K562 (cell line): ENCODE data around the gene ATP6V0E1. TPM values are rescaled to one million over a fixed set of nuclear protein-coding genes. Genes with fewer than 3 reads are reported as not detected.
A peak's percentile ranks its signal among the peaks of the same experiment; 100 is the strongest.
"Not testable (repeated sequence)": the region's sequence is repeated elsewhere in the genome, so short reads cannot be mapped to it uniquely, and the experiment has no call there.

Source experiments
- ATAC-seq: fragments of 200-7000 bp; cut with Tn5 transposase; 3 replicates; pipeline ENCODE4 v1.9.1; 2020; ENCODE audit warnings: moderate library complexity
- BruUV-seq: library from RNA; stranded (reverse); fragments of 400-500 nt; replicated peaks from 2 replicates; lab custom pipeline; 2021; lab: Mats Ljungman, UMichigan
- CTCF ChIA-PET: fragments of 300-600 bp; formaldehyde crosslinking; extraction: SDS; loops from one replicate; lab custom pipeline; 2021; ENCODE audit warnings: low intra/inter-chr PET ratio; lab: Yijun Ruan, JAX
- POLR2A ChIA-PET: fragments of 300-600, 350-650 bp; sonication (Branson Sonifier 250); formaldehyde crosslinking; extraction: SDS; loops from one replicate; lab custom pipeline; 2021; ENCODE audit warnings: antibody characterized with exemption, inconsistent platforms; lab: Yijun Ruan, JAX
- DNase-seq, 4 experiments: peaks; one replicate each; pipeline versions ENCODE4 v3.0.0 to v3.0.0-alpha.2; 2011 to 2018; ENCODE audit warnings: low spot score in 3 of 4, mixed read lengths in 3 of 4; ENCODE audit errors: extremely low read depth in 1 of 4
- FAIRE-seq: peaks from 2 replicates; lab custom pipeline; 2011; peaks lifted over from hg19 to GRCh38; lab: Jason Lieb, UNC
- H2AFZ ChIP-seq: 2 replicates; pipeline ENCODE4 v1.6.0; 2011; ENCODE audit warnings: low read depth, low read length, control low read depth, inconsistent platforms
- H3K27ac ChIP-seq: fragments of 200-600 bp; 3 replicates; pipeline ENCODE4 v1.8.0; 2011; ENCODE audit warnings: low read depth, mild to moderate bottlenecking, control low read depth, inconsistent platforms, low read length, moderate library complexity, mixed read lengths; ENCODE audit errors: extremely low read depth
- H3K27me3 ChIP-seq, 2 experiments: fragments of 300-600 bp in 1 of 2; 2 replicates in 1 of 2; 3 replicates in 1 of 2; pipeline versions ENCODE4 v1.6.0 to v1.8.0; 2011; ENCODE audit warnings: inconsistent platforms in 2 of 2, low read length in 2 of 2, mild to moderate bottlenecking in 1 of 2, mixed read lengths in 1 of 2, moderate library complexity in 1 of 2; ENCODE audit not compliant: control insufficient read depth in 2 of 2, insufficient read depth in 2 of 2
- H3K36me3 ChIP-seq: fragments of 300-600 bp; 3 replicates; pipeline ENCODE4 v1.8.0; 2011; ENCODE audit warnings: mild to moderate bottlenecking, low read length, inconsistent platforms; ENCODE audit not compliant: control insufficient read depth, insufficient read depth
- H3K4me1 ChIP-seq, 2 experiments: fragments of 200-600 bp in 1 of 2; replicated peaks in 1 of 2; 2 replicates in 1 of 2; 3 replicates in 1 of 2; pipeline versions ENCODE4 v1.5.1 to v1.8.0; 2011; ENCODE audit warnings: inconsistent platforms in 2 of 2, low read length in 2 of 2, mild to moderate bottlenecking in 1 of 2, mixed read lengths in 1 of 2, moderate library complexity in 1 of 2; ENCODE audit not compliant: control insufficient read depth in 2 of 2, insufficient read depth in 2 of 2
- H3K4me2 ChIP-seq: 2 replicates; pipeline ENCODE4 v1.6.1; 2011; ENCODE audit warnings: low read length, control low read depth, inconsistent platforms, mixed read lengths; ENCODE audit not compliant: insufficient read depth
- H3K4me3 ChIP-seq: fragments of 200-600 bp; sonication (generic), shearing (Covaris generic); 2 replicates; pipeline ENCODE4 v1.5.1; 2016; ENCODE audit warnings: control low read depth, inconsistent platforms
- H3K79me2 ChIP-seq: fragments of 200-600 bp; 3 replicates; pipeline ENCODE4 v1.8.0; 2011; ENCODE audit warnings: low read length, inconsistent platforms; ENCODE audit not compliant: control insufficient read depth, insufficient read depth
- H3K9ac ChIP-seq, 2 experiments: 2 replicates each; pipeline versions ENCODE4 v1.6.0 to v1.6.1; 2011; ENCODE audit warnings: low read depth in 2 of 2, low read length in 2 of 2, control low read depth in 1 of 2, inconsistent platforms in 1 of 2, mild to moderate bottlenecking in 1 of 2, mixed read lengths in 1 of 2; ENCODE audit not compliant: insufficient read depth in 1 of 2
- H3K9me1 ChIP-seq: one replicate; pipeline ENCODE4 v1.6.0; 2011; ENCODE audit warnings: inconsistent platforms, mild to moderate bottlenecking, low read length, moderate library complexity; ENCODE audit not compliant: control insufficient read depth, insufficient read depth
- H3K9me3 ChIP-seq: replicated peaks from 2 replicates; pipeline ENCODE4 v1.5.1; 2011; ENCODE audit warnings: low read depth, low read length, inconsistent platforms; ENCODE audit not compliant: control insufficient read depth, insufficient read depth
- H4K20me1 ChIP-seq: replicated peaks from 2 replicates; pipeline ENCODE4 v1.6.1; 2011; ENCODE audit warnings: low read length, inconsistent platforms, mixed read lengths; ENCODE audit not compliant: control insufficient read depth, insufficient read depth
- ARID1B ChIP-seq: fragments of 450-650 bp; IDR thresholded peaks from 2 replicates; pipeline ENCODE4 v1.6.1; 2016; ENCODE audit warnings: antibody characterized with exemption, mild to moderate bottlenecking, inconsistent platforms
- HSF4 ChIP-seq: fragments of 250-450 bp; sonication (Bioruptor Pico); IDR thresholded peaks from 2 replicates; pipeline ENCODE4 v2.1.2; 2022; ENCODE audit warnings: mild to moderate bottlenecking, moderate library complexity, borderline replicate concordance
- WGBS: fragments of 100-300 bp; shearing (Covaris generic); methylation state at CpG from one replicate; pipeline ENCODE4 v1.1.6; 2016; ENCODE audit warnings: low coverage, mixed read lengths; ENCODE audit not compliant: insufficient coverage; ENCODE audit errors: missing lambda C conversion rate; 5-methylcytosine and 5-hydroxymethylcytosine counted together
- in situ Hi-C: fragments of 300-500 bp; cut with MboI; formaldehyde crosslinking; loops from 4 replicates; pipeline ENCODE4 v1.15.0; 2018; ENCODE audit warnings: inconsistent platforms, mixed read lengths
- intact Hi-C: fragments of 100-400 bp; cut with micrococcal nuclease; formaldehyde crosslinking; loops from 2 replicates; pipeline ENCODE4 v1.14.2; 2022
- polyA plus RNA-seq, 8 experiments: library from polyadenylated mRNA; depleted of rRNA in 4 of 8; stranded (reverse) in 5 of 8; unstranded in 3 of 8; fragments of >200 nt; fragmentation: Nextera tagmentation in 2 of 8; fragmentation: Illumina TruSeq in 1 of 8; extraction: Ambion mirVana in 2 of 8; extraction: Trizol in 1 of 8; gene quantifications; 2 replicates each; pipeline versions ENCODE4 v1.2.1 to v1.2.3, GENCODE V29; 2011 to 2014; ENCODE audit warnings: inconsistent platforms in 1 of 8, missing spikeins in 1 of 8
- total RNA-seq, 7 experiments: library from RNA; depleted of rRNA in 6 of 7; stranded (reverse); fragments of >200 nt in 6 of 7; fragmentation: Illumina TruSeq in 2 of 7; extraction: Trizol in 2 of 7; gene quantifications; 2 replicates each; pipeline versions ENCODE4 v1.2.1 to v1.2.3, GENCODE V29; 2011 to 2021; ENCODE audit warnings: low replicate concordance in 1 of 7

ATP6V0E1 gene
- total and polyA plus RNA-seq, 9 of the 15 experiments (the other 6 are each of a cell fraction or from before 2014, with no cell fraction given): 63.8 to 395 (median 112) TPM

- 0 out of 2 replicates have a peak, but pooled peaks cover 9% of the 10 kb centered on the region for H4K20me1 ChIP-seq
- DNase-seq (no peak), ATAC-seq (no peak), FAIRE-seq (no peak)
- H3K9me3 ChIP-seq: no peaks in the 10 kb centered on the region
- no peak overlapping the region for H3K9ac ChIP-seq
- peak overlapping the region; percentile 34; the same call in 1 of the 3 replicates for H3K27ac ChIP-seq
- no peaks in the 10 kb centered on the region for H3K9me1 ChIP-seq
- intact Hi-C loops: no loop called here
- no peak overlapping the region for H2AFZ ChIP-seq
- no peak overlapping the region for H3K4me2 ChIP-seq
- peaks cover 37% of the 10 kb centered on the region for H3K36me3 ChIP-seq
- POLR2A ChIA-PET: interaction anchor here (0.8 to 2.2 kb wide), 4 partner anchors 10 to 229 kb away, joined by 3 to 10 read pairs (median 4); no protein-coding TSS in a partner anchor
- no peaks in the 10 kb centered on the region for H3K27me3 ChIP-seq
- H3K4me1 ChIP-seq: peaks cover 5 to 20% of the 10 kb centered on the region in 2 experiments; a peak in 4 of 5 replicates
- no TSS peak for BruUV-seq
- TF ChIP-seq HSF4 (CRISPR knock-in tag): no peak
- peak; percentile 34; the same call in 1 of the 2 replicates for TF ChIP-seq ARID1B
- 73% methylated on average over 4 of the region's 4 CpGs for WGBS
- CTCF ChIA-PET: interaction anchor here (0.6 kb wide), 1 partner anchor 9 kb away, joined by 3 read pairs; no protein-coding TSS in a partner anchor
- in situ Hi-C loops: no loop called here
- H3K4me3 ChIP-seq: no peak overlapping the region
- peaks cover 87% of the 10 kb centered on the region for H3K79me2 ChIP-seq
Measured at GRCh38 chr5:173016598-173017046, 33.1 kb downstream of the ATP6V0E1 start.

GRCh38 chr5:173017087-173017486 lies 33.5 kb downstream of the ATP6V0E1 start:
- CTCF ChIA-PET: interaction anchor here (0.6 kb wide), 1 partner anchor 10 kb away, joined by 3 read pairs; no protein-coding TSS in a partner anchor
- FAIRE-seq, H2AFZ ChIP-seq, H3K9ac ChIP-seq, H3K4me2 ChIP-seq, BruUV-seq, H3K9me1 ChIP-seq, H3K9me3 ChIP-seq, in situ Hi-C loops, H3K27ac ChIP-seq, H4K20me1 ChIP-seq, DNase-seq, ATAC-seq, H3K27me3 ChIP-seq, intact Hi-C loops, H3K4me3 ChIP-seq: not testable (repeated sequence)
- POLR2A ChIA-PET: interaction anchor here (1.5 to 2.2 kb wide), 2 partner anchors 11 to 12 kb away, joined by 4 to 10 read pairs; no protein-coding TSS in a partner anchor
- H3K79me2 ChIP-seq: peaks cover 86% of the 10 kb centered on the region
- peaks cover 5 to 20% of the 10 kb centered on the region in 2 experiments; a peak in 4 of 5 replicates for H3K4me1 ChIP-seq
- peaks cover 40% of the 10 kb centered on the region for H3K36me3 ChIP-seq
- 98% methylated on average over 8 of the region's 15 CpGs for WGBS
